Esophagus squamous epithelium (tissue), 5 donors: Measurements from ENCODE around the gene CPNE6. TPM values are rescaled to one million over a fixed set of nuclear protein-coding genes. Genes with fewer than 3 reads are reported as not detected.
"Not testable (repeated sequence)": the region's sequence is repeated elsewhere in the genome, so short reads cannot be mapped to it uniquely, and the experiment has no call there.

Experiments used
- DNase-seq: peaks from one replicate; lab custom pipeline; 2025; lab: John Stamatoyannopoulos, UW
- H3K27ac ChIP-seq, 4 donors: fragments of 200-600 bp; sonication (generic); one replicate each; pipeline ENCODE4 v1.5.1; 2016 to 2019; ENCODE audit warnings: mild to moderate bottlenecking in 1 of 4
- H3K27me3 ChIP-seq, 4 donors: fragments of 200-600 bp; sonication (generic); 1 replicate in 3 of 4; 2 replicates in 1 of 4; pipeline versions ENCODE4 v1.5.1 to v1.6.0; 2017 to 2021; ENCODE audit warnings: antibody characterized with exemption in 1 of 4
- H3K36me3 ChIP-seq, 3 donors: fragments of 200-600 bp; sonication (generic); one replicate each; pipeline ENCODE4 v1.5.1; 2016 to 2019
- H3K4me1 ChIP-seq, 3 donors: fragments of 200-600 bp; sonication (generic); one replicate each; pipeline ENCODE4 v1.5.1; 2017 to 2019
- H3K4me3 ChIP-seq, 4 donors: fragments of 200-600 bp; sonication (generic); 1 replicate in 3 of 4; 2 replicates in 1 of 4; pipeline ENCODE4 v1.5.1; 2016 to 2019; ENCODE audit warnings: mild to moderate bottlenecking in 2 of 4, moderate library complexity in 1 of 4
- H3K9me3 ChIP-seq, 3 donors: fragments of 200-600 bp; sonication (generic); one replicate each; pipeline ENCODE4 v1.5.1; 2016 to 2019
- POLR2A ChIP-seq, 4 donors: fragments of 450-650 bp; IDR thresholded peaks; one replicate each; pipeline ENCODE4 v1.6.1; 2017; ENCODE audit warnings: antibody characterized with exemption in 4 of 4, mild to moderate bottlenecking in 4 of 4, moderate library complexity in 3 of 4
- WGBS, 2 donors: methylation state at CpG; one replicate each; pipeline ENCODE4 v1.1.5; 2018; 5-methylcytosine and 5-hydroxymethylcytosine counted together
- intact Hi-C: fragments of 100-400 bp; cut with DNase I; formaldehyde crosslinking; loops from one replicate; pipeline ENCODE4 v1.15.0; 2022
- total RNA-seq, 4 donors: library from RNA; depleted of rRNA; stranded (reverse); fragments of >200 nt; gene quantifications; one replicate each; pipeline ENCODE4 v1.1.0, GENCODE V29; 2016
- TF ChIP-seq, protein P1 (sequence below), 6 experiments: fragments of 450-650 bp in 4 of 6; fragments of 200-600 bp in 2 of 6; sonication (generic) in 2 of 6; IDR thresholded peaks; one replicate each; pipeline ENCODE4 v1.5.1; 2016 to 2019; ENCODE audit warnings: antibody characterized with exemption in 6 of 6, mild to moderate bottlenecking in 4 of 6, moderate library complexity in 4 of 6
- donor health status: DM: yes; HTN: yes; CAD: no.

Gene CPNE6
- total RNA-seq, 4 donors from 2014 or later, result not detected

DNA sequence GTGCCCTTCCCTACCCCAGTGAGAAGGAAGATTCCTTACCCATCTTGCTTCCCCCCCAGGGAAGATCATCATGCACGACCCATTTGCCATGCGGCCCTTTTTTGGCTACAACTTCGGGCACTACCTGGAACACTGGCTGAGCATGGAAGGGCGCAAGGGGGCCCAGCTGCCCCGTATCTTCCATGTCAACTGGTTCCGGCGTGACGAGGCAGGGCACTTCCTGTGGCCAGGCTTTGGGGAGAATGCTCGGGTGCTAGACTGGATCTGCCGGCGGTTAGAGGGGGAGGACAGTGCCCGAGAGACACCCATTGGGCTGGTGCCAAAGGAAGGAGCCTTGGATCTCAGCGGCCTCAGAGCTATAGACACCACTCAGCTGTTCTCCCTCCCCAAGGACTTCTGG, 32.1 kb downstream of the CPNE6 start:
- no peak for TF ChIP-seq POLR2A (IDR thresholded peaks at IDR 0.05)
- TF ChIP-seq, protein P1, sequence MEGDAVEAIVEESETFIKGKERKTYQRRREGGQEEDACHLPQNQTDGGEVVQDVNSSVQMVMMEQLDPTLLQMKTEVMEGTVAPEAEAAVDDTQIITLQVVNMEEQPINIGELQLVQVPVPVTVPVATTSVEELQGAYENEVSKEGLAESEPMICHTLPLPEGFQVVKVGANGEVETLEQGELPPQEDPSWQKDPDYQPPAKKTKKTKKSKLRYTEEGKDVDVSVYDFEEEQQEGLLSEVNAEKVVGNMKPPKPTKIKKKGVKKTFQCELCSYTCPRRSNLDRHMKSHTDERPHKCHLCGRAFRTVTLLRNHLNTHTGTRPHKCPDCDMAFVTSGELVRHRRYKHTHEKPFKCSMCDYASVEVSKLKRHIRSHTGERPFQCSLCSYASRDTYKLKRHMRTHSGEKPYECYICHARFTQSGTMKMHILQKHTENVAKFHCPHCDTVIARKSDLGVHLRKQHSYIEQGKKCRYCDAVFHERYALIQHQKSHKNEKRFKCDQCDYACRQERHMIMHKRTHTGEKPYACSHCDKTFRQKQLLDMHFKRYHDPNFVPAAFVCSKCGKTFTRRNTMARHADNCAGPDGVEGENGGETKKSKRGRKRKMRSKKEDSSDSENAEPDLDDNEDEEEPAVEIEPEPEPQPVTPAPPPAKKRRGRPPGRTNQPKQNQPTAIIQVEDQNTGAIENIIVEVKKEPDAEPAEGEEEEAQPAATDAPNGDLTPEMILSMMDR (IDR thresholded peaks at IDR 0.05), result no peak
- H3K9me3 ChIP-seq, result no peaks in the 10 kb centered on the region
- intact Hi-C loops, result loop anchor here (5.0 kb wide), 1 partner anchor 46 kb away; no protein-coding TSS in a partner anchor
- H3K36me3 ChIP-seq, result peaks cover 0 to 57% (median 6%) of the 10 kb centered on the region in 3 donors
- H3K4me1 ChIP-seq, result peaks cover 0 to 5% (median 0%) of the 10 kb centered on the region in 3 donors
- DNase-seq, result no peak
- H3K27me3 ChIP-seq, result no peaks in the 10 kb centered on the region
- H3K27ac ChIP-seq, result no peak overlapping the region
- 87 to 93% methylated on average over 3 of the region's 13 CpGs for WGBS, 2 donors
- H3K4me3 ChIP-seq, result no peak overlapping the region

DNA sequence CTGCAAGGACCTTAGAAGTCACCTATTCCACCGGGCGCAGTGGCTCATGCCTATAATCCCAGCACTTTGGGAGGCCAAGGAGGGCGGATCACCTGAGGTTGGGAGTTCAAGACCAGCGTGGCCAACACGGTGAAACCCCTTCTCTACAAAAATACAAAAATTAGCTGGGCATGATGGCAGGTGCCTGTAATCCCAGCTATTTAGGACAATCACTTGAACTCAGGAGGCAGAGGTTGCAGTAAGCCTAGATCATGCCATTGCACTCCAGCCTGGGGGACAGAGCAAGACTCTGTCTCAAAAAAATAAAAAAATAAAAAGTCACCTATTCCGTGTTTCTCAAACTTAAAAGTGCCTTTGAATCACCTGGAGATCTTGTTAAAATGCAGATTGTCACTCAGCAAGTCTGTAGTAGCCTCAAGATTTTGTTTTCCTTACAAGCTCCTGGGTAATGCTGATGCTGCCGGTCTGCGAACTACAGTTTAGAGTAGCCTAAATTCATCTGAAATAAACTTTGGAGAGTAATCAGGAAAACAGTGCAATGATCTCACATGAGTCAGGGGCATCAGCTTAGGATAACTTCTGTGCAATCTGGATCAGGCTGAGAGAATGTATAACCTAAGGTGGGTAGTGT, 34.4 kb downstream of the CPNE6 start:
- WGBS, 2 donors, result 84 to 93% methylated on average over 8 of the region's 8 CpGs
- H3K4me3 ChIP-seq, intact Hi-C loops, DNase-seq, H3K27me3 ChIP-seq, H3K9me3 ChIP-seq, H3K27ac ChIP-seq: not testable (repeated sequence)
- peaks cover 0 to 14% (median 0%) of the 10 kb centered on the region in 3 donors for H3K4me1 ChIP-seq
- peaks cover 0 to 34% (median 6%) of the 10 kb centered on the region in 3 donors for H3K36me3 ChIP-seq

DNA sequence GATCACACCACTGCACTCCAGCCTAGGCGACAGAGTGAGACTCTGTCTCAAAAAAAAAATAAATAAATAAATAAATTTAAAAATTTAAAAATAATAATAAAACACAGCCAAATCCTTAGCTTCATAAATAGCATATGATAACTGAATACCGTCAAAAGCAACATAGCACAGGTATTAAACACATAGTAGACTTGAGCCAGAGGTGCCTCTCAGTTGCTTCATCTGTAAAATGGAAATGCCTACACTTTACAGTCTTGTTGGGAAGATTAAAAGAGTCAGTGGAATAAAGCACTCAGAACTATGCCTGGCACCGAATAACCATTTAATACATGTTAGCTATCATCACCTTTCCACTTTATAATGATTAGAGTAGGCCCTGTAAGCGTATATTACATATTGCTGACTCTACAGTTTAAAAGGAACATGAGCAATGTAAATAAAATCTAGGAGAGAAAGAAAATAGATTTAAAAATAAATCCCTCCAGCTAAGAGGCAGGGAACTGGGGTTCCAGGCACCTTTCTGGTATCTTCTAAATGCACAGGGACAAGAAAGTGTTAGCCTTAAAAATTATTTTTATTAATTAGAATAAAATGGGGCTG, 35.4 kb downstream of the CPNE6 start:
- H3K4me3 ChIP-seq, result no peak overlapping the region
- 75 to 84% methylated on average over 4 of the region's 4 CpGs for WGBS, 2 donors
- no peak overlapping the region for H3K27ac ChIP-seq
- DNase-seq, result no peak
- intact Hi-C loops, result no loop called here
- peaks cover 0 to 14% (median 0%) of the 10 kb centered on the region in 3 donors for H3K4me1 ChIP-seq
- TF ChIP-seq, protein P1 (IDR thresholded peaks at IDR 0.05), result no peak
- no peak for TF ChIP-seq POLR2A (IDR thresholded peaks at IDR 0.05)
- H3K9me3 ChIP-seq, result no peaks in the 10 kb centered on the region
- H3K27me3 ChIP-seq, result no peaks in the 10 kb centered on the region
- H3K36me3 ChIP-seq, result peaks cover 0 to 24% (median 6%) of the 10 kb centered on the region in 3 donors

DNA sequence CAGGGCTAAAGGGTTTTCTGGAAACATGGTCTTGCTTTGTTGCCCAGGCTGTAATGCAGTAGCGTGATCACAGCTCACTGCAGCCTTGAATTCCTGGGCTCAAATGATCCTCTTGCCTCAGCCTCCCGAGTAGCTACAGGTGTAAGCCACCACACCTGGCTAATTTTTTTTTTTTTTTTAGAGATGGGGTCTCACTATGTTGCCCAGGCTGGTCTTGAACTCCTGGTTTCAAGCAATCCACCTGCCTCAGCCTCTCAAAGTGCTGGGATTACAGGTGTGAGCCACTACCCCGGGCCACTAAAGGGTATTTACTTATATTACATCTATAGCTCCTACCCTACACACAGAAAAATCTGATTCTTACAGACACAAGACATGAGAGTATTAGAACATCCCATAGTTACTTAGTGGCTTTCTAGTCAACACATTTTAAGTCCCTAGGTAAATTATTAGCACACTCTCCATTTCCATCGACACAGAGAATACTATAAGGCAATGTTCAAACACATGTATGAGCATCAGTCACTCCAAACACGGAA, 37.0 kb downstream of the CPNE6 start:
- 39 to 42% methylated on average over 5 of the region's 5 CpGs for WGBS, 2 donors
- peak overlapping the region in 2 of 4 donors; percentile 37 to 54 for H3K27ac ChIP-seq
- H3K27me3 ChIP-seq, result no peaks in the 10 kb centered on the region
- no peak for TF ChIP-seq POLR2A (IDR thresholded peaks at IDR 0.05)
- TF ChIP-seq, protein P1 (IDR thresholded peaks at IDR 0.05), result no peak
- H3K36me3 ChIP-seq, result peaks cover 0 to 14% (median 0%) of the 10 kb centered on the region in 3 donors
- H3K4me3 ChIP-seq, result no peak overlapping the region
- DNase-seq, result no peak
- no peaks in the 10 kb centered on the region for H3K9me3 ChIP-seq
- H3K4me1 ChIP-seq, result peaks cover 2 to 17% (median 2%) of the 10 kb centered on the region in 3 donors
- intact Hi-C loops, result no loop called here

DNA sequence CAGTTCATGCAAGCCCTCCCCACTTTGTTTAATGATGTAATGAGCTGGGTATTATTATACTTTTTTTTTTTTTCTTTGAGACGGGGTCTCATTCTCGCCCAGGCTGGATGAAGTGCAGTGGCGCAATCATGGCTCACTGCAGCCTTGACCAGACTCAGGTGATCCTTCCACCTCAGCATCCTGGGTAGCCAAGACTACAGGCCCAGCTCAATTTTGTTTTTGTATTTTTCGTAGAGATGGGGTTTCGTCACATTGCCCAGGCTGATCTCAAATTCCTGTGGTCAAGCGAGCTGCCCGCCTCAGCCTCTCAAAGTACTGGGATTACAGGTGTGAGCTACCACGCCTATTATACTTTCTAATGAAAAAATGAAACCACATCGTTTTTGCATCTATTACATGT, 38.7 kb downstream of the CPNE6 start:
- H3K9me3 ChIP-seq, result no peaks in the 10 kb centered on the region
- H3K4me1 ChIP-seq, result peaks cover 2 to 21% (median 5%) of the 10 kb centered on the region in 3 donors
- DNase-seq, result no peak
- no peak for TF ChIP-seq POLR2A (IDR thresholded peaks at IDR 0.05)
- TF ChIP-seq, protein P1 (IDR thresholded peaks at IDR 0.05), result no peak
- H3K27me3 ChIP-seq, result no peaks in the 10 kb centered on the region
- intact Hi-C loops, result no loop called here
- H3K36me3 ChIP-seq, result peaks cover 0 to under 1% (median 0%) of the 10 kb centered on the region in 3 donors
- WGBS, 2 donors, result 67 to 71% methylated on average over 9 of the region's 9 CpGs
- H3K4me3 ChIP-seq, result no peak overlapping the region
- H3K27ac ChIP-seq, result no peak overlapping the region
